Activated CD4-positive, alpha-beta T cell treated with anti-CD3 and anti-CD28 coated beads for 1 hour (primary cell): ENCODE data around the gene DUSP9.
"Not testable (repeated sequence)": the region's sequence is repeated elsewhere in the genome, so short reads cannot be mapped to it uniquely, and the experiment has no call there.

ENCODE experiments used
- DNase-seq: peaks from one replicate; pipeline ENCODE4 v3.0.0-alpha.2; 2020

DUSP9 gene

GRCh38 chrX:153646620-153647373, at the start of gene DUSP9:
Gene DUSP9, plus strand, starts transcription at chrX:153647203. Its CDS starts 751 bp downstream, at chrX:153647954.
- DNase-seq: no peak

- no peak for DNase-seq
These were observed 48.3 kb upstream of the DUSP9 start, which contains the start of gene CCNQ for GRCh38 chrX:153598541-153599191. Gene CCNQ, minus strand, starts transcription at chrX:153599139. Its CDS starts 66 bp downstream, at chrX:153599073.

- DNase-seq: peak; percentile 82
These were observed 47.6 kb upstream of the DUSP9 start for GRCh38 chrX:153599192-153600031.

GRCh38 chrX:153600032-153600373, 47.0 kb upstream of the DUSP9 start:
- DNase-seq: no peak

GRCh38 chrX:153600921-153601320, 46.1 kb upstream of the DUSP9 start:
- DNase-seq: no peak

- no peak for DNase-seq
These were observed 45.4 kb upstream of the DUSP9 start for GRCh38 chrX:153601511-153602110.

- DNase-seq: no peak
These were observed 44.4 kb upstream of the DUSP9 start for GRCh38 chrX:153602601-153603000.

- DNase-seq: no peak
These were observed 43.8 kb upstream of the DUSP9 start for GRCh38 chrX:153603131-153603656.

- not testable (repeated sequence) for DNase-seq
These were observed 42.2 kb upstream of the DUSP9 start for GRCh38 chrX:153604666-153605380.

GRCh38 chrX:153606503-153606902, 40.5 kb upstream of the DUSP9 start:
- DNase-seq: no peak

- DNase-seq: no peak
These were observed 38.6 kb upstream of the DUSP9 start for GRCh38 chrX:153608376-153608775.

GRCh38 chrX:153608806-153609205, 38.2 kb upstream of the DUSP9 start:
- DNase-seq: no peak

GRCh38 chrX:153609917-153610835, 36.8 kb upstream of the DUSP9 start:
- peak; percentile 63 for DNase-seq

- no peak for DNase-seq
These were observed 36.2 kb upstream of the DUSP9 start for GRCh38 chrX:153610836-153611213.

GRCh38 chrX:153611298-153612095, 35.5 kb upstream of the DUSP9 start:
- DNase-seq: no peak

- no peak for DNase-seq
These were observed 34.6 kb upstream of the DUSP9 start for GRCh38 chrX:153612413-153612812.

- DNase-seq: no peak
These were observed 32.2 kb upstream of the DUSP9 start for GRCh38 chrX:153614818-153615217.

- DNase-seq: no peak
These were observed 26.4 kb upstream of the DUSP9 start for GRCh38 chrX:153620576-153620975.

GRCh38 chrX:153621949-153622598, 24.9 kb upstream of the DUSP9 start:
- no peak for DNase-seq
